ENCODE results near the gene BRINP3.
"Not testable (repeated sequence)": the region's sequence is repeated elsewhere in the genome, so short reads cannot be mapped to it uniquely, and the experiment has no call there.

Gene BRINP3

GRCh38 chr1:190175320-190175719 is 302.3 kb downstream of the BRINP3 start:
- no peak for DNase-seq

GRCh38 chr1:190172651-190173430 is 304.8 kb downstream of the BRINP3 start:
- DNase-seq = no peak

GRCh38 chr1:190170321-190170720 is 307.3 kb downstream of the BRINP3 start:
- DNase-seq = no peak

GRCh38 chr1:190169311-190170067 is 308.2 kb downstream of the BRINP3 start:
- no peak for DNase-seq

GRCh38 chr1:190168893-190169280 is 308.8 kb downstream of the BRINP3 start:
- no peak for DNase-seq

- DNase-seq = no peak
Measured at GRCh38 chr1:190168116-190168892, 309.4 kb downstream of the BRINP3 start.

- DNase-seq = no peak
Measured at GRCh38 chr1:190159146-190159545, 318.5 kb downstream of the BRINP3 start.

- DNase-seq = no peak
Measured at GRCh38 chr1:190154744-190155143, 322.9 kb downstream of the BRINP3 start.

- no peak for DNase-seq
Measured at GRCh38 chr1:190147616-190148015, 330.0 kb downstream of the BRINP3 start.

GRCh38 chr1:190144650-190145049 is 333.0 kb downstream of the BRINP3 start:
- DNase-seq = no peak

- no peak for DNase-seq
Measured at GRCh38 chr1:190140644-190141043, 337.0 kb downstream of the BRINP3 start.

GRCh38 chr1:190138702-190139101 is 339.0 kb downstream of the BRINP3 start:
- DNase-seq = no peak

- DNase-seq = no peak
Measured at GRCh38 chr1:190138266-190138665, 339.4 kb downstream of the BRINP3 start.

- DNase-seq = no peak
Measured at GRCh38 chr1:190129366-190129765, 348.3 kb downstream of the BRINP3 start.

GRCh38 chr1:190126728-190127127 is 350.9 kb downstream of the BRINP3 start:
- DNase-seq = no peak

GRCh38 chr1:190124068-190124467 is 353.6 kb downstream of the BRINP3 start:
- DNase-seq = no peak

- DNase-seq = not testable (repeated sequence)
Measured at GRCh38 chr1:190120564-190120963, 357.1 kb downstream of the BRINP3 start.

- no peak for DNase-seq
Measured at GRCh38 chr1:190119683-190120082, 358.0 kb downstream of the BRINP3 start.

GRCh38 chr1:190116921-190117320 is 360.7 kb downstream of the BRINP3 start:
- DNase-seq = no peak

GRCh38 chr1:190104961-190105360 is 372.7 kb downstream of the BRINP3 start:
- no peak for DNase-seq

- DNase-seq = no peak
Measured at GRCh38 chr1:190102757-190103326, 374.8 kb downstream of the BRINP3 start.

- no peak for DNase-seq
Measured at GRCh38 chr1:190101756-190102155, 375.9 kb downstream of the BRINP3 start.

- DNase-seq = no peak
Measured at GRCh38 chr1:190098756-190099155, 378.9 kb downstream of the BRINP3 start.
